HG02759 (cell line): Measurements from ENCODE around the gene ANXA11.
"Not testable (repeated sequence)": the region's sequence is repeated elsewhere in the genome, so short reads cannot be mapped to it uniquely, and the experiment has no call there.

Experiments used
- ATAC-seq: cut with Tn5 transposase; IDR thresholded peaks from one replicate; pipeline ENCODE4 v1.9.1; 2021; ENCODE audit warnings: mild to moderate bottlenecking, moderate library complexity; ENCODE audit not compliant: unreplicated experiment

The ANXA11 gene

GRCh38 chr10:80149123-80149522, 56.2 kb downstream of the ANXA11 start:
- no peak for ATAC-seq

- no peak for ATAC-seq
These were observed 57.1 kb downstream of the ANXA11 start for GRCh38 chr10:80148166-80148805.

DNA sequence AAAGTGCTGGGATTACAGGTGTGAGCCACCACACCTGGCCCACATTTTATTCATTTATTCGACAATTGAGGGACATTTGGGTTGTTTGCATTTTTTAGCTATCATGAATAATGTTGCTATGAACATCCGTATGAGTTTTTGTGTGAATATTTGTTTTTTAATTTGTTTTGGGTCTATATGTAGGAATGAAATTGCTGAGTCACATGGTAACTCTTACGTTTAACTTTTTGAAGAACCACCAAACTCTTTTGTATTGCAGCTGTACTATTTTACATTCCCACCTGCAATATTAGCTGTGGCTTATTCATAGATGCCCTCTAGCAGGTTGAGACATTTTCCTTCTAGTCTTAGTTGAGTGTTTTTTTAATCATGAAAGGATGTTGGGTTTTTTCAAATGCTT, 58.4 kb downstream of the ANXA11 start:
- ATAC-seq: no peak

GRCh38 chr10:80145406-80146308, 59.7 kb downstream of the ANXA11 start:
- ATAC-seq: not testable (repeated sequence)

GRCh38 chr10:80144696-80145131, 60.6 kb downstream of the ANXA11 start:
- peak; percentile 41 for ATAC-seq

GRCh38 chr10:80144067-80144695, 61.2 kb downstream of the ANXA11 start:
- peak; percentile 67 for ATAC-seq

DNA sequence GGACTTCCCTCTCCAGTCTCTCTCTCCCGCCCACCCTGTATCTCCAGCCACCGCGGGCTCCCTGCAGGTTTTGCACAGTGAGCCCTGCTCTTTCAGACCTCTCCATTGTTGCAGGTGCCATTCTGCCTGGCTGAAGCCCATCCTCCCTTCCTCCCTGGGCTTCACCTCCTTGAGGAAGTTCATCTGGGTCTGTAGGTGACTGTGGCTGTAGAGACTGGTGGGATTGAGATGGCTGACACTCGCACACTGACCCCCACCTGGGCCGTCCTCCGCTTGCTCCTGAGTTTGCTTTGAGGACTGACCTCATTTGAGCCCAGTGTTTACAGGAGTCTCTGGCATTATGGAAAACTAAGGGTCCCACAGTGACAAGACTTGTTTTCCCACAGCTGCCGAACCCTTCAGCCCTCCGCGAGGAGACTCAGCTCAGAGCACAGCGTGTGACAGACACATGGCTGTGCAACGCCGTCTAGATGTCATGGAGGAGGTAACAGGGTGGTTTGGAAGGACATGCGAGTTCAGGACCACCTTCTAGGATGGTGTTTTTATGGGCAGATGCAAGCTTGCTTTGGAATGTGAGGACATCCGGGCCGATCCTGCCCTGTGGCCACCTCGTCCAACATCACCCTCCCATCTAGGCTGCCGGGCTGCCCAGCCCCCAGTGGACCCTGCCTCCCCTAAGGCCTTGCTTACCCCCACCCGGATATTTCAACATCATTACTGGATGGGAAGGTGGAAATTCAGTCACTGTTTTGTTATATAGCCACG, 63.5 kb downstream of the ANXA11 start:
- ATAC-seq: no peak

DNA sequence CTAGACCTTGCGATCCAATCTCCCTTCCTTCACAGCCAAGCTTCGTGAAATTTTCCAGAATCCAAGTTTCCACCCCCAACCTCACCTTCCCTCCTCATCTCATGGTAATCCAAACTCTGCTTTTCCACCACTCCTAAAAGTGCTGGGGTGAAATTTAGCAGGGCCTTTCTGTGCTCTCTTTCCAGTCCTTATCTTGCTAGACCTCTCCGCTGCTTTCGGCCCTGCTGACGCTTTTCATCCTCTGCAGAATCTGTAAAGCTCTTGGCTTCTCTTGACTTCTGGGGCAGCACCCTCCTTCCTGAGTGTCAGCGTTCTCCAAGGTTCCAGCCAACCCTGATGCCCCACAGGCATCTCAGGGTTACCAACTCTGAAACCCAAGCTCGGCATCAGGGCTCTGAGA, 65.1 kb downstream of the ANXA11 start:
- no peak for ATAC-seq

- ATAC-seq: no peak
These were observed 66.1 kb downstream of the ANXA11 start for GRCh38 chr10:80139265-80139664.

- no peak for ATAC-seq
These were observed 67.4 kb downstream of the ANXA11 start for GRCh38 chr10:80137920-80138319.

DNA sequence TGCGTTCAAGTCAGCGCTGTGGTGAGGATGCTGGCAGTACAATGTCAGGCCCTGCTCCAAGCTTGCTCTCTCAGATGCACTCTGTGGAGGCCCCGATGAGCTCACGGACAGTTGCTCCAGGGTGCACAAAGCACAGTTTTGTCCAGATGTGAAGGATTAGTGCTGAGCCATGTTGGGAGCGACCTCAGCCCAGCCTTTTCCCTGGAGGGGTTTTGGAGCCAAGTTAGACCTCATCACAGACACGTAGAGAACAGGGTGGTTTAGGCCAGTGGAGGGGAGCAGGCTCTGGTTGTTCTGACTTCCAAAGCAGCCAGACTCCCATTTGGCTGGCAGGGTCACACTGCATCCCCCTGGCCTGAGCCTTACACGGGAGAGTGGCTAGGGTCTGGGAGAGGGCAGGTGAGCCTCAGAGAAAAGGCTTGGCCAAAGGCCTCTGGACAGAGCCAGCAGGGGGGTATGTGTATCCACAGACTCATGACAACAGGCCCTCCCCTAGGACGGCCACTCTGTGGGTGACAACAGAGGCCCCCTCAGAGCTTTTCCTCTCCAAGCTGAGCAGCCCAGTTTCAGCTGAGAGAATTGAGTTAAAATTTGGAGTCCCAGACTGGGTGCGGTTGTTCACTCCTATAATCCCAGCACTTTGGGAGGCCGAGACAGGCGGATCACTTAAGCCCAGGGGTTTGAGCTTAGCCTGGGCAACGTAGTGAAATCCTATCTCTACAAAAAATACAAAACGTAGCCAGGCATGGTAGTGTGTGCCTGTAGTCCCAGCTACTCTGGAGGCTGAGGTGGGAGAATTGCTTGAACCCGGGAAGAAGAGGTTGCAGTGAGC, 68.1 kb downstream of the ANXA11 start:
- no peak for ATAC-seq

DNA sequence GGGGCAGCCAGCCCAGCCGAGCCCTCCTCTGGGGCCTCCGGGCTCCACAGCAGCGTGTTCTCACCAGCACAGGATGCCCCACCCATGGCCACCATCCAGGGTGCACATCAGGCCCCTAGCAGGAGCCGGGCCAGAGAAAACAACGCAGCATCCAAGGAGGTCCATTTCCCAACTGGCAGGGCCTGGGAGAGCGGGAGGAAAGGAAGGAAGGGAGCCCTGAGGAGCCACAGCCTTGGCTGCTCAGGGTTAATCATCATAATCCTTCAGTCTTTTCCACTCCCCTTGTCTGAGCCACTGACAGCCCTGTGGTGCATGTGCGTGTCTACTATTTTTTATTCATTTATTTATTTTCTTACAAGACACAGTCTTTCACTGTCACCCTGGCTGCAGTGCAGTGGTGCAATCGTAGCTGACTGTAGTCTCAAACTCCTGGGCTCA, 69.2 kb downstream of the ANXA11 start:
- ATAC-seq: no peak

- not testable (repeated sequence) for ATAC-seq
These were observed 71.7 kb downstream of the ANXA11 start for GRCh38 chr10:80133687-80134086.

DNA sequence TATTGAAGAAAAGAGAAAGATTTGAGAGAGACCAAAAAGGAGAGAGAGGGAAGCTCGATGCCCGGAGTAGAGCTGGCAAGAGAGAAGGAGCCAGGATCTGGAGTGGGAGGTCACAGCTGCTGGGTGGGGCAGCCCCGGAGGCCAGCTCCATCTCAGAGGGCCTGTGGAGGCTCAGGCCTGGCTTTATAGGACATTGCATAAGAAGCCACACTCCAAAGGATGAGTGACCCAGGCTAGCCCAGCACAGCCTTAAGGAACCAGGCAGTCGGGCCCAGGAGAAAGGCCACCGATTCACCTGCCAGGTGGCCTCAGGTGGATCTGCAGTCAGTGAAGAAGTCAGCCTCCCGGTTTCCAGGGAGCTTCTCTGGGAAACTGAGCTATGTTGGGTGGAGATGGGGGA, 72.1 kb downstream of the ANXA11 start:
- no peak for ATAC-seq

GRCh38 chr10:80132299-80133139, 72.8 kb downstream of the ANXA11 start, which contains the start of gene PLAC9:
TSS of gene PLAC9 (plus strand) at chr10:80132730. CDS start at chr10:80132763, 33 bp downstream.
- no peak for ATAC-seq

DNA sequence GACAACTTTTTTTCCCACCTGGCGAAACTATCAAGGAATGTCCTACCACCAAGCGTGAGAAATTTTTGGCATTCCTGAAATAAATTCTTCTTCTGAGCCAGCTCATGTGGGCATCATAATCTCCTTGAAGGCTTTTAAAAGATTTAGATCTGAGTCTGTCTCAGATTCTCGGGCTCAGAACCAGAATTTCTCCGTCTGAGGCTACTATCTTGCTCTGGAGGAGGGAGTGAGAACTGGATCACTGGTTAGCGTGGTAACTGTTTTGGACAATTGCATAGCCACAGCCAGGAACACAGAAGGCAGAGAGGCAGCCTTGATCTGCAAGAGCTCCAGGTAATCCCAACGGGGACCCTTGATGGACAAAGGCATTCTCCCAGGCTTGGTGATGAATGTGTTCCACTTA, 73.8 kb downstream of the ANXA11 start:
- ATAC-seq: no peak

DNA sequence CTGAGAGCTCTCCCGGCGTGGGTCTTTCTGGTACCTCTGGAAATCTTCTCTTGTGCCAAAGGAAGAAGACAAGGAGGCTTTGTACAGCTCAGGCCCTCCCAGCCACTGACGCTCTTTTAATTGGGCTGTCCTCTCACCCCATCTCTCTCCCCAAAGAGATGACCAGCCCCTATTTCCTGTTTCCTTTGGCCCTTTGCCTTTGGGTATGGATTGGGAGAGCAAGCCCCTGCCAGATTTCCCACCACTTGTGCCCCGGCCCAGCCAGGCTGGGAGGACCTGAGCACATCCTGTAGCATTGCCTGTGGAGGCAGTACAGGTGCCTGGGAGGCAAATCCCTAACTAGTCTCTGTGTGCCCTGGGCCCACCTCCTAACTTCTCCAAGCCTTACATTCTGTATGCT, 78.5 kb downstream of the ANXA11 start:
- ATAC-seq: no peak

- ATAC-seq: no peak
These were observed 82.6 kb downstream of the ANXA11 start for GRCh38 chr10:80122746-80123145.

DNA sequence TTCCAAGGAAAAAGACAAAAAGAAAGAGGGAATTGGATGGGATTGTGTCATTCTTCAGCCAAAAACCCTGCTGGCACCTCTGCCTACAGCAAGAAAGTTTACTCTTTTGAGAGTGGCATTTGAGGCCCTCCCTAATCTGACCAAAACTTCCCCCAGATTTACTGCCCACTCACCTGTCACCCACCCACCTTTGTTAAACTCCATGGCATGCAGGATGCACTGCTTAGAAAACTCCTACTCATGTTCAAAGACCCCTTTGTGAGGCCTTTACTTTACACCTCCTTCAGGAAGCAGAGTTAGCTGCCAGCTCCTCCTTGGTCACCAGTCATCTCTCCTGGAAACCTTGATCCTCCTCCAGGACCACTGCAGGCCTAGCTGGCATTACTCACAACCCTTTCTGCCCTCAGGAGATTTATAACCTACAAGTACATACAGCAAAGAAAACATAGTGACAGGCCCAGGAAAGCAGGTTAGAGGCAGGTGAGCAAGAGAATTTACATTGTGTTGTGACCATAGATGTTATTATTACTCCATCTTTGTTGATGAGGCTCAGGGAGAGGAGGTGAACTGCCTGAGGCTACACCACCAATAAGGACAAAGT, 83.1 kb downstream of the ANXA11 start:
- ATAC-seq: no peak
